ENCODE measurements around the gene GAGE12J.
"Not testable (repeated sequence)": the region's sequence is repeated elsewhere in the genome, so short reads cannot be mapped to it uniquely, and the experiment has no call there.

GAGE12J gene

GRCh38 chrX:49310371-49310770 is 11.5 kb upstream of the GAGE12J start:
- no peak for DNase-seq (ENCODE audit: low read depth)

GRCh38 chrX:49312176-49312575 is 9.7 kb upstream of the GAGE12J start:
- no peak for DNase-seq (ENCODE audit: low read depth)

- no peak for DNase-seq (ENCODE audit: low read depth)
These were observed 5.8 kb upstream of the GAGE12J start for GRCh38 chrX:49316085-49316484.

GRCh38 chrX:49322266-49322665 is 429 bp downstream of the GAGE12J start:
- DNase-seq (ENCODE audit: low read depth), result not testable (repeated sequence)

DNA sequence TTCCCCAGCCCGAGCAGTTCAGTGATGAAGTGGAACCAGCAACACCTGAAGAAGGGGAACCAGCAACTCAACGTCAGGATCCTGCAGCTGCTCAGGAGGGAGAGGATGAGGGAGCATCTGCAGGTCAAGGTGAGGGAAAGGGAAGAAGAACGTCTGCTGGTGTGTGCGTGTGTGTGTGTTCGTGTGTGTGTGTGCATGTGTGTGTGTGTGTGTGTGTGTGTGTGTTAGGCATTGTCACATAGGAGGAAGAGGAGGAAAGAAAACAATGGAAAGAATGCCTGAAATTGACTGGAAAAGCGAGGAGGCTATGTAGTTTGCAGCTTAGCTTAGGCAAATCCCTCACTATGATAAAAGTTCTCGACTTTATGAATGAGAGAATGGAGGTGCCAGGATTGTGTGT is 1.9 kb downstream of the GAGE12J start:
- DNase-seq (ENCODE audit: low read depth), result not testable (repeated sequence)

DNA sequence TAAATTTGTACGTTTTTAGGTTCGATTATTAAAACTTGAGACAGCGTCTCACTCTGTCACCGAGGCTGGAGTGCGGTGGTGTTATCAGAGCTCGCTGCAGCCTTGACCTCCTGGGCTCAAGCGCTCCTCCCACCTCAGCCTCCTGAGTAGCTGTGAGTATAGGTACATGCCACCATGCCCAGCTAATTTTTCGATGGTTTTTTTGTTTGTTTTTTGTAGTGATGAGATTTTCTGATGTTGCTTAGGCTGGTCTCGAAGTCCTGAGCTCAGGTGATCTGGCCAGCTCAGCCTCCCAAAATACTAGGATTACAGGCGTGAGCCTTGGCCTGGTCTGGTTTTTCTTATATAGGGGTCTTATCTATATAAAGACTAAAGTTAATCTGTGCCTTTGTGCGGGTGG is 8.6 kb downstream of the GAGE12J start:
- DNase-seq (ENCODE audit: low read depth), result not testable (repeated sequence)

GRCh38 chrX:49331282-49331681 is 9.4 kb downstream of the GAGE12J start, which contains the start of gene GAGE13:
GAGE13 (plus strand) TSS chrX:49331582; CDS start chrX:49332738, 1,156 bp downstream.
- not testable (repeated sequence) for DNase-seq (ENCODE audit: low read depth)

GRCh38 chrX:49331841-49332240 is 10.0 kb downstream of the GAGE12J start:
- DNase-seq (ENCODE audit: low read depth), result peak; percentile 13

GRCh38 chrX:49341449-49341848 is 19.6 kb downstream of the GAGE12J start:
- not testable (repeated sequence) for DNase-seq (ENCODE audit: low read depth)

DNA sequence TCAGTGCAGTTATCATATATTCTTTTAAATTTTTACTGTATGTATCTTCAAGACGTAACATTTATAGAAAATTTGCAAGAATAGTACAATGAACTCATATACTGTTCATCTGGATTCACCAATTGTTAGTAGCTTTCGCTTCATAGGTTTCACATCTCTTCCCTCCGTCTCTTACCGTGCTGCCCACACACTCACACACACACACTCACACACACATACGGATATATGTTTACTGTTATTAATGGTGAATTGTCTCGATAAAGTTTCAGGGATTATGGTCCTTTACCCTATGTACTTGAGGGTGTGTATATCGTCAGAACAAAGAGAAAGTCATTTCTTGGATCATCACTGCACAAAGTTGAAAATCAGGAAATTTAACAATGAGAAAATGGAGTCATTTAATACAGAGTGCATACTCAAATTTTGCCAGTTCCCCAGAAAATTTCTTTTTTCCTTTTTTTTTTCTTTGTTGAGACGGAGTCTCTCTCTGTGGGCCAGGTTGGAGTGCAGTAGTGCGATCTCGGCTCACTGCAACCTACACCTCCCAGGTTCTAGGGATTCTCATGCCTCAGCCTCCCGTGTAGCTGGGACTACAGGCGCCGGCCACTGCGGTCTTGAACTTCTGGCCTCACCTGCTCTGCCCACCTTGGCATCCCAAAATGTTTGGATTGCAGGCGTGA is 22.8 kb downstream of the GAGE12J start:
- DNase-seq (ENCODE audit: low read depth), result not testable (repeated sequence)

DNA sequence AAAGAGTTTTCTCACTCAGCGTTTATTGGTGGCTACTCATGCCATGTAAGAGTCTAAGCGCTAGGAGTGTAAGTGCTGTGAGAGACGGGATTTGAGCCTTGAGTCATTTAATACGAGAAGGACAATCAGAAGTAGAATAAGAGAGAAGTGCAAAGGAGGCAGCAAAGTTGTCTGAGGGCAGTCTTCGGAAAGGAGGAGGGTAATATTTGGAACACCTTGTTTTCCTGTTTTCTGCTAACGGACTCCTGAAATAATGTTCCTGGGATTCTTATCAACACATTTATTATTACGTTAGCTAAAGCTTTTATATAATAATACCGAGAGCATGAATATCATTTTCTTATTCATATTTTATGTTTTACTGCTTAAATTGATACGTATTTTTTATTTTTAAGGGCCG is 23.6 kb downstream of the GAGE12J start:
- not testable (repeated sequence) for DNase-seq (ENCODE audit: low read depth)

DNA sequence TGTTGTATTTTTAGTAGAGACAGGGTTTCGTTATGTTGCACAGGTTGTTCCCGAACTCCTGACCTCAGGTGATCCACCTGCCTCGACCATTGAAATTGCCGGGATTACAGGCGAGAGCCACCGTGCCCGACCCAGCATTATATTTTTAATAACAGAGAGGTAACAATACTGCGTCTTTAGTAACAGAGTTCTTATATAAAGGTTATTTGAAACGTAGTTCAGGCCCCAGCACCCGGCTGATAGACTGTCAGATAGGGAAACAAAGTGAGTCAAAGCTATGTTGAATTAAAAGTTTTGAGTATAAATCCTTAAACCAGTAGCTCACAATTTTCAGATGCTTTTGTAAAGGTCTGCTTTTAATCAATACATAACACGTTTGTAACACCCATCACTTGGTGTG is 24.3 kb downstream of the GAGE12J start:
- not testable (repeated sequence) for DNase-seq (ENCODE audit: low read depth)
